Thoracic aorta (tissue), 2 donors: Measurements from ENCODE around the gene STT3B. TPM values are rescaled to one million over a fixed set of nuclear protein-coding genes. Genes with fewer than 3 reads are reported as not detected.

ENCODE experiments used
- ATAC-seq: fragments of 150-250 bp; one replicate; pipeline ENCODE4 v1.8.0; 2017; ENCODE audit warnings: low read depth; ENCODE audit not compliant: insufficient number of reproducible peaks, low FRiP score
- DNase-seq: peaks from one replicate; pipeline ENCODE4 v3.0.0-alpha.2; 2020; ENCODE audit warnings: low spot score
- H3K27ac ChIP-seq, 2 donors: fragments of 200-600 bp; sonication (generic); 1 replicate in 1 of 2; 2 replicates in 1 of 2; pipeline ENCODE4 v1.5.1; 2016; ENCODE audit warnings: mild to moderate bottlenecking in 2 of 2, moderate library complexity in 2 of 2
- H3K27me3 ChIP-seq: fragments of 200-600 bp; sonication (generic); replicated peaks from 2 replicates; pipeline ENCODE4 v1.6.0; 2016; ENCODE audit warnings: mild to moderate bottlenecking; ENCODE audit not compliant: insufficient read depth
- H3K36me3 ChIP-seq: fragments of 200-600 bp; sonication (generic); one replicate; pipeline ENCODE4 v1.5.1; 2016
- H3K4me1 ChIP-seq, 2 donors: fragments of 200-600 bp; sonication (generic); 1 replicate in 1 of 2; 2 replicates in 1 of 2; pipeline versions ENCODE4 v1.5.1 to v1.6.0; 2016; ENCODE audit warnings: low read depth in 2 of 2, mild to moderate bottlenecking in 1 of 2; ENCODE audit not compliant: control insufficient read depth in 1 of 2
- H3K4me3 ChIP-seq: fragments of 200-600 bp; sonication (generic); 2 replicates; pipeline ENCODE4 v1.5.1; 2016; ENCODE audit warnings: mild to moderate bottlenecking
- H3K9me3 ChIP-seq: fragments of 200-600 bp; sonication (generic); 2 replicates; pipeline ENCODE4 v1.5.1; 2016
- CTCF ChIP-seq: fragments of 200-600 bp; sonication (generic); IDR thresholded peaks from one replicate; pipeline ENCODE4 v1.5.1; 2019; ENCODE audit warnings: antibody characterized with exemption
- total RNA-seq, 2 donors: library from RNA; depleted of rRNA; stranded (reverse); fragments of >200 nt; gene quantifications; one replicate each; pipeline versions ENCODE4 v1.1.0 to v1.2.3, GENCODE V29; 2016

Gene STT3B
- total RNA-seq, 2 donors from 2014 or later = 99.0 to 126 TPM

GRCh38 chr3:31622636-31623288 is 90.0 kb downstream of the STT3B start:
- H3K27me3 ChIP-seq = no peaks in the 10 kb centered on the region
- no peak for DNase-seq
- ATAC-seq = no peak

GRCh38 chr3:31624083-31624709 is 91.5 kb downstream of the STT3B start:
- DNase-seq = no peak
- H3K27me3 ChIP-seq = no peaks in the 10 kb centered on the region
- no peak for TF ChIP-seq CTCF
- no peak overlapping the region for H3K27ac ChIP-seq
- ATAC-seq = no peak
- H3K4me3 ChIP-seq = no peak overlapping the region
- H3K36me3 ChIP-seq = peaks cover 15% of the 10 kb centered on the region
- H3K9me3 ChIP-seq = no peaks in the 10 kb centered on the region
- H3K4me1 ChIP-seq = no peaks in the 10 kb centered on the region

More at GRCh38 chr3:31622636-31623288, 90.0 kb downstream of the STT3B start:
- H3K4me1 ChIP-seq = no peaks in the 10 kb centered on the region
- H3K36me3 ChIP-seq = peaks cover 15% of the 10 kb centered on the region
- no peaks in the 10 kb centered on the region for H3K9me3 ChIP-seq
- H3K4me3 ChIP-seq = no peak overlapping the region
- H3K27ac ChIP-seq = no peak overlapping the region
- TF ChIP-seq CTCF = no peak

GRCh38 chr3:31625358-31625757 is 92.6 kb downstream of the STT3B start:
- Histone ChIP-seq H3K9me3 (no peaks in the 10 kb centered on the region), H3K27me3 (no peaks in the 10 kb centered on the region), H3K36me3 (peaks cover 15% of the 10 kb centered on the region), H3K4me3 (no peak overlapping the region), H3K27ac (no peak overlapping the region), H3K4me1 (no peaks in the 10 kb centered on the region)
- DNase-seq (no peak), ATAC-seq (no peak)
- TF ChIP-seq CTCF = no peak

GRCh38 chr3:31629054-31629453 is 96.3 kb downstream of the STT3B start:
- ATAC-seq = no peak
- Histone ChIP-seq H3K36me3 (peaks cover 18% of the 10 kb centered on the region), H3K27me3 (no peaks in the 10 kb centered on the region), H3K27ac (no peak overlapping the region), H3K9me3 (no peaks in the 10 kb centered on the region), H3K4me3 (no peak overlapping the region), H3K4me1 (no peaks in the 10 kb centered on the region)
- TF ChIP-seq CTCF = no peak
- no peak for DNase-seq

- Histone ChIP-seq H3K4me3 (no peak overlapping the region), H3K27me3 (no peaks in the 10 kb centered on the region), H3K4me1 (peaks cover 0 to 6% of the 10 kb centered on the region in 2 donors), H3K9me3 (no peaks in the 10 kb centered on the region), H3K27ac (no peak overlapping the region), H3K36me3 (peaks cover 3% of the 10 kb centered on the region)
- ATAC-seq = no peak
- no peak for DNase-seq
- TF ChIP-seq CTCF = no peak
Measured at GRCh38 chr3:31634476-31634875, 101.8 kb downstream of the STT3B start.
